Neural cell (in vitro differentiated cells): Measurements from ENCODE around the gene ANO4.

Experiments used
- CTCF ChIP-seq: fragments of 450-650 bp; IDR thresholded peaks from 2 replicates; pipeline ENCODE4 v1.5.1; 2014; ENCODE audit warnings: antibody characterized with exemption, mild to moderate bottlenecking, moderate library complexity; ENCODE audit not compliant: poor library complexity, severe bottlenecking
- EP300 ChIP-seq: fragments of 450-650 bp; conservative IDR thresholded peaks from 2 replicates; pipeline ENCODE4 v1.6.1; 2014; ENCODE audit warnings: antibody characterized with exemption, mild to moderate bottlenecking, moderate library complexity; ENCODE audit not compliant: poor library complexity, severe bottlenecking
- EZH2 ChIP-seq: fragments of 200-600, 300-800 bp; shearing (Covaris generic), sonication (generic); IDR thresholded peaks from 2 replicates; pipeline ENCODE4 v1.6.1; 2014; ENCODE audit warnings: antibody characterized with exemption, low read length, borderline replicate concordance, mild to moderate bottlenecking; ENCODE audit not compliant: insufficient read depth, poor library complexity, severe bottlenecking
- POLR2AphosphoS5 ChIP-seq: IDR thresholded peaks from 2 replicates; pipeline ENCODE4 v1.6.1; 2012
- RAD21 ChIP-seq: fragments of 450-650 bp; conservative IDR thresholded peaks from 2 replicates; pipeline ENCODE4 v1.6.1; 2014; ENCODE audit warnings: antibody characterized with exemption, mild to moderate bottlenecking, moderate library complexity
- REST ChIP-seq: IDR thresholded peaks from 2 replicates; pipeline ENCODE4 v1.6.1; 2012; ENCODE audit warnings: borderline replicate concordance
- SMC3 ChIP-seq: fragments of 450-650 bp; conservative IDR thresholded peaks from 2 replicates; pipeline ENCODE4 v1.6.1; 2014; ENCODE audit warnings: antibody characterized with exemption, mild to moderate bottlenecking, moderate library complexity; ENCODE audit not compliant: poor library complexity
- TAF1 ChIP-seq: IDR thresholded peaks from 2 replicates; pipeline ENCODE4 v1.6.1; 2012; ENCODE audit warnings: low read depth

- TF ChIP-seq POLR2AphosphoS5: no peak
- TF ChIP-seq CTCF: peak; percentile 73
- no peak for TF ChIP-seq EP300
- TF ChIP-seq REST: no peak
- no peak for TF ChIP-seq TAF1
- no peak for TF ChIP-seq EZH2
- peak; percentile 79 for TF ChIP-seq RAD21
- TF ChIP-seq SMC3: peak; percentile 68
Observed at GRCh38 chr12:100827901-100828520, 33.4 kb downstream of the ANO4 start.
